ENCODE data around the gene POU2F1.
A peak's percentile ranks its signal among the peaks of the same experiment; 100 is the strongest.

Gene POU2F1

GRCh38 chr1:167298325-167298724 is 77.6 kb downstream of the POU2F1 start:
- WGBS = no CpG with 5 or more reads among the region's 3 CpGs

GRCh38 chr1:167301355-167301754 is 80.7 kb downstream of the POU2F1 start:
- Histone ChIP-seq H3K27ac (ENCODE audit: low read length, poor library complexity, severe bottlenecking) (no peak overlapping the region), H3K4me3 (ENCODE audit: insufficient read depth in 1 of 2, low read depth in 1 of 2, low read length in 2 of 2) (no peak overlapping the region), H3K4me2 (ENCODE audit: low read length, poor library complexity, severe bottlenecking) (no peak overlapping the region), H2AK5ac (ENCODE audit: low read length, severe bottlenecking) (no peak overlapping the region), H2BK15ac (ENCODE audit: low read depth, poor library complexity, severe bottlenecking) (no peak overlapping the region), H3K9me3 (ENCODE audit: control insufficient read depth, low read length) (no peaks in the 10 kb centered on the region), H2BK5ac (ENCODE audit: low read depth, low read length, poor library complexity, severe bottlenecking) (no peak overlapping the region), H3K9ac (ENCODE audit: low read length) (no peak overlapping the region), H2BK12ac (ENCODE audit: low read length in 2 of 2) (no peak overlapping the region), H3K14ac (ENCODE audit: low read length in 2 of 2) (no peak overlapping the region), H3K23ac (ENCODE audit: low read length in 2 of 2) (no peak overlapping the region), H2AFZ (ENCODE audit: low read depth, low read length) (no peak overlapping the region), H4K8ac (ENCODE audit: low read length) (no peak overlapping the region), H2BK120ac (ENCODE audit: low read depth, low read length) (no peak overlapping the region), H4K91ac (ENCODE audit: low read length) (no peak overlapping the region), H3K4me1 (ENCODE audit: control insufficient read depth, insufficient read depth, low read depth, low read length) (no peaks in the 10 kb centered on the region), H3K79me1 (replicated peaks; ENCODE audit: low read length, poor library complexity, severe bottlenecking) (peaks cover 15% of the 10 kb centered on the region), H3K27me3 (ENCODE audit: control insufficient read depth in 1 of 2, insufficient read depth in 1 of 2, low read length in 2 of 2) (no peaks in the 10 kb centered on the region), H3K18ac (ENCODE audit: low read depth in 1 of 2, low read length in 2 of 2) (no peak overlapping the region), H3K36me3 (ENCODE audit: control insufficient read depth in 1 of 2, insufficient read depth in 2 of 2, low read depth in 1 of 2, low read length in 2 of 2) (no peaks in the 10 kb centered on the region), H3K4ac (ENCODE audit: low read depth in 1 of 2, low read length in 2 of 2) (no peak overlapping the region)
- no CpG with 5 or more reads among the region's 1 CpG for WGBS
- DNase-seq = no peak

More at GRCh38 chr1:167298325-167298724, 77.6 kb downstream of the POU2F1 start:
- Histone ChIP-seq H3K9me3 (ENCODE audit: control insufficient read depth, low read length) (no peaks in the 10 kb centered on the region), H3K18ac (ENCODE audit: low read depth in 1 of 2, low read length in 2 of 2) (no peak overlapping the region), H3K4ac (ENCODE audit: low read depth in 1 of 2, low read length in 2 of 2) (no peak overlapping the region), H2BK120ac (ENCODE audit: low read depth, low read length) (no peak overlapping the region), H2AFZ (ENCODE audit: low read depth, low read length) (no peak overlapping the region), H4K8ac (ENCODE audit: low read length) (no peak overlapping the region), H3K4me1 (ENCODE audit: control insufficient read depth, insufficient read depth, low read depth, low read length) (no peaks in the 10 kb centered on the region), H2BK5ac (ENCODE audit: low read depth, low read length, poor library complexity, severe bottlenecking) (no peak overlapping the region), H3K4me2 (ENCODE audit: low read length, poor library complexity, severe bottlenecking) (no peak overlapping the region), H3K36me3 (ENCODE audit: control insufficient read depth in 1 of 2, insufficient read depth in 2 of 2, low read depth in 1 of 2, low read length in 2 of 2) (no peaks in the 10 kb centered on the region), H2BK12ac (ENCODE audit: low read length in 2 of 2) (no peak overlapping the region), H3K9ac (ENCODE audit: low read length) (no peak overlapping the region), H3K27me3 (ENCODE audit: control insufficient read depth in 1 of 2, insufficient read depth in 1 of 2, low read length in 2 of 2) (no peaks in the 10 kb centered on the region), H3K79me1 (replicated peaks; ENCODE audit: low read length, poor library complexity, severe bottlenecking) (peaks cover 16% of the 10 kb centered on the region), H2AK5ac (ENCODE audit: low read length, severe bottlenecking) (no peak overlapping the region), H4K91ac (ENCODE audit: low read length) (no peak overlapping the region), H3K4me3 (ENCODE audit: insufficient read depth in 1 of 2, low read depth in 1 of 2, low read length in 2 of 2) (no peak overlapping the region), H3K23ac (ENCODE audit: low read length in 2 of 2) (no peak overlapping the region), H3K14ac (ENCODE audit: low read length in 2 of 2) (no peak overlapping the region), H3K27ac (ENCODE audit: low read length, poor library complexity, severe bottlenecking) (no peak overlapping the region), H2BK15ac (ENCODE audit: low read depth, poor library complexity, severe bottlenecking) (no peak overlapping the region)
- peak; percentile 12 for DNase-seq

- no peak overlapping the region for H2AFZ ChIP-seq (ENCODE audit: low read depth, low read length)
These were observed 83.5 kb downstream of the POU2F1 start for GRCh38 chr1:167304165-167304564.

GRCh38 chr1:167305059-167305705 is 84.5 kb downstream of the POU2F1 start:
- Histone ChIP-seq H2BK15ac (ENCODE audit: low read depth, poor library complexity, severe bottlenecking) (no peak overlapping the region), H3K9ac (ENCODE audit: low read length) (no peak overlapping the region), H3K27ac (ENCODE audit: low read length, poor library complexity, severe bottlenecking) (no peak overlapping the region), H2BK120ac (ENCODE audit: low read depth, low read length) (no peak overlapping the region), H4K8ac (ENCODE audit: low read length) (no peak overlapping the region), H2AK5ac (ENCODE audit: low read length, severe bottlenecking) (no peak overlapping the region), H4K91ac (ENCODE audit: low read length) (no peak overlapping the region), H3K4me2 (ENCODE audit: low read length, poor library complexity, severe bottlenecking) (no peak overlapping the region), H3K14ac (ENCODE audit: low read length in 2 of 2) (no peak overlapping the region), H3K4me1 (ENCODE audit: control insufficient read depth, insufficient read depth, low read depth, low read length) (no peaks in the 10 kb centered on the region), H3K36me3 (ENCODE audit: control insufficient read depth in 1 of 2, insufficient read depth in 2 of 2, low read depth in 1 of 2, low read length in 2 of 2) (no peaks in the 10 kb centered on the region), H3K9me3 (ENCODE audit: control insufficient read depth, low read length) (no peaks in the 10 kb centered on the region), H3K23ac (ENCODE audit: low read length in 2 of 2) (no peak overlapping the region), H3K4ac (ENCODE audit: low read depth in 1 of 2, low read length in 2 of 2) (no peak overlapping the region), H2BK5ac (ENCODE audit: low read depth, low read length, poor library complexity, severe bottlenecking) (no peak overlapping the region), H3K18ac (ENCODE audit: low read depth in 1 of 2, low read length in 2 of 2) (no peak overlapping the region), H3K27me3 (ENCODE audit: control insufficient read depth in 1 of 2, insufficient read depth in 1 of 2, low read length in 2 of 2) (no peaks in the 10 kb centered on the region), H3K79me1 (replicated peaks; ENCODE audit: low read length, poor library complexity, severe bottlenecking) (peaks cover 14% of the 10 kb centered on the region), H2AFZ (ENCODE audit: low read depth, low read length) (no peak overlapping the region), H2BK12ac (ENCODE audit: low read length in 2 of 2) (no peak overlapping the region), H3K4me3 (ENCODE audit: insufficient read depth in 1 of 2, low read depth in 1 of 2, low read length in 2 of 2) (no peak overlapping the region)
- DNase-seq = no peak
- 100% methylated on average over 1 of the region's 9 CpGs for WGBS

More at GRCh38 chr1:167304165-167304564, 83.5 kb downstream of the POU2F1 start:
- no peak for DNase-seq
- Histone ChIP-seq H3K23ac (ENCODE audit: low read length in 2 of 2) (no peak overlapping the region), H3K9ac (ENCODE audit: low read length) (no peak overlapping the region), H4K8ac (ENCODE audit: low read length) (no peak overlapping the region), H3K4me1 (ENCODE audit: control insufficient read depth, insufficient read depth, low read depth, low read length) (no peaks in the 10 kb centered on the region), H3K18ac (ENCODE audit: low read depth in 1 of 2, low read length in 2 of 2) (no peak overlapping the region), H2BK12ac (ENCODE audit: low read length in 2 of 2) (no peak overlapping the region), H3K4me3 (ENCODE audit: insufficient read depth in 1 of 2, low read depth in 1 of 2, low read length in 2 of 2) (no peak overlapping the region), H3K36me3 (ENCODE audit: control insufficient read depth in 1 of 2, insufficient read depth in 2 of 2, low read depth in 1 of 2, low read length in 2 of 2) (no peaks in the 10 kb centered on the region), H3K4me2 (ENCODE audit: low read length, poor library complexity, severe bottlenecking) (no peak overlapping the region), H3K4ac (ENCODE audit: low read depth in 1 of 2, low read length in 2 of 2) (no peak overlapping the region), H3K27me3 (ENCODE audit: control insufficient read depth in 1 of 2, insufficient read depth in 1 of 2, low read length in 2 of 2) (no peaks in the 10 kb centered on the region), H3K14ac (ENCODE audit: low read length in 2 of 2) (no peak overlapping the region), H2AK5ac (ENCODE audit: low read length, severe bottlenecking) (no peak overlapping the region), H2BK5ac (ENCODE audit: low read depth, low read length, poor library complexity, severe bottlenecking) (no peak overlapping the region), H3K27ac (ENCODE audit: low read length, poor library complexity, severe bottlenecking) (no peak overlapping the region), H2BK120ac (ENCODE audit: low read depth, low read length) (no peak overlapping the region), H3K9me3 (ENCODE audit: control insufficient read depth, low read length) (no peaks in the 10 kb centered on the region), H3K79me1 (replicated peaks; ENCODE audit: low read length, poor library complexity, severe bottlenecking) (peaks cover 19% of the 10 kb centered on the region), H4K91ac (ENCODE audit: low read length) (no peak overlapping the region), H2BK15ac (ENCODE audit: low read depth, poor library complexity, severe bottlenecking) (no peak overlapping the region)
- 98% methylated on average over 3 of the region's 4 CpGs for WGBS

Data from mesenchymal stem cell (in vitro differentiated cells and primary cell).